Vagina (tissue), 2 donors: ENCODE measurements around the gene SSBP4. TPM values are rescaled to one million over a fixed set of nuclear protein-coding genes. Genes with fewer than 3 reads are reported as not detected.

Source experiments
- DNase-seq, 2 donors: peaks; one replicate each; pipeline ENCODE4 v3.0.0-alpha.2; 2017; ENCODE audit errors: extremely low spot score in 2 of 2
- H3K27ac ChIP-seq: fragments of 200-600 bp; sonication (generic); one replicate; pipeline ENCODE4 v1.5.1; 2019
- H3K27me3 ChIP-seq: fragments of 200-600 bp; sonication (generic); one replicate; pipeline ENCODE4 v1.5.1; 2019
- H3K36me3 ChIP-seq, 2 donors: fragments of 200-600 bp; sonication (generic); one replicate each; pipeline ENCODE4 v1.5.1; 2017 to 2019
- H3K4me1 ChIP-seq: fragments of 200-600 bp; sonication (generic); one replicate; pipeline ENCODE4 v1.5.1; 2019
- H3K4me3 ChIP-seq, 2 donors: fragments of 200-600 bp; sonication (generic); 1 replicate in 1 of 2; 2 replicates in 1 of 2; pipeline ENCODE4 v1.5.1; 2016 to 2019
- H3K9me3 ChIP-seq: fragments of 200-600 bp; sonication (generic); one replicate; pipeline ENCODE4 v1.5.1; 2019
- POLR2A ChIP-seq, 2 donors: fragments of 450-650 bp; IDR thresholded peaks; one replicate each; pipeline ENCODE4 v1.6.1; 2017; ENCODE audit warnings: antibody characterized with exemption in 2 of 2, mild to moderate bottlenecking in 2 of 2, moderate library complexity in 2 of 2
- POLR2AphosphoS5 ChIP-seq, 2 donors: sonication (generic); formaldehyde crosslinking; IDR thresholded peaks; one replicate each; pipeline ENCODE4 v1.9.0; 2017; ENCODE audit warnings: antibody characterized with exemption in 2 of 2, mild to moderate bottlenecking in 2 of 2, low read depth in 1 of 2; ENCODE audit not compliant: insufficient read depth in 1 of 2
- intact Hi-C: fragments of 100-400 bp; cut with DNase I; formaldehyde crosslinking; loops from one replicate; pipeline ENCODE4 v1.15.1; 2023
- total RNA-seq: library from RNA; depleted of rRNA; stranded (reverse); fragments of >200 nt; gene quantifications from one replicate; pipeline ENCODE4 v1.2.3, GENCODE V29; 2016
- TF ChIP-seq, protein P1 (sequence below), 3 experiments: fragments of 450-650 bp in 2 of 3; fragments of 200-600 bp in 1 of 3; sonication (generic) in 1 of 3; IDR thresholded peaks; one replicate each; pipeline ENCODE4 v1.5.1; 2017 to 2019; ENCODE audit warnings: antibody characterized with exemption in 3 of 3, mild to moderate bottlenecking in 2 of 3, moderate library complexity in 2 of 3

The SSBP4 gene
- total RNA-seq, 1 donor from 2014 or later, result 72.7 TPM

- TF ChIP-seq POLR2AphosphoS5 (IDR thresholded peaks at IDR 0.05; ENCODE audit: insufficient read depth in 1 of 2, low read depth in 1 of 2) (no peak), POLR2A (IDR thresholded peaks at IDR 0.05) (no peak)
- TF ChIP-seq, protein P1, sequence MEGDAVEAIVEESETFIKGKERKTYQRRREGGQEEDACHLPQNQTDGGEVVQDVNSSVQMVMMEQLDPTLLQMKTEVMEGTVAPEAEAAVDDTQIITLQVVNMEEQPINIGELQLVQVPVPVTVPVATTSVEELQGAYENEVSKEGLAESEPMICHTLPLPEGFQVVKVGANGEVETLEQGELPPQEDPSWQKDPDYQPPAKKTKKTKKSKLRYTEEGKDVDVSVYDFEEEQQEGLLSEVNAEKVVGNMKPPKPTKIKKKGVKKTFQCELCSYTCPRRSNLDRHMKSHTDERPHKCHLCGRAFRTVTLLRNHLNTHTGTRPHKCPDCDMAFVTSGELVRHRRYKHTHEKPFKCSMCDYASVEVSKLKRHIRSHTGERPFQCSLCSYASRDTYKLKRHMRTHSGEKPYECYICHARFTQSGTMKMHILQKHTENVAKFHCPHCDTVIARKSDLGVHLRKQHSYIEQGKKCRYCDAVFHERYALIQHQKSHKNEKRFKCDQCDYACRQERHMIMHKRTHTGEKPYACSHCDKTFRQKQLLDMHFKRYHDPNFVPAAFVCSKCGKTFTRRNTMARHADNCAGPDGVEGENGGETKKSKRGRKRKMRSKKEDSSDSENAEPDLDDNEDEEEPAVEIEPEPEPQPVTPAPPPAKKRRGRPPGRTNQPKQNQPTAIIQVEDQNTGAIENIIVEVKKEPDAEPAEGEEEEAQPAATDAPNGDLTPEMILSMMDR (IDR thresholded peaks at IDR 0.05), result no peak
- Histone ChIP-seq H3K36me3 (no peaks in the 10 kb centered on the region), H3K9me3 (no peaks in the 10 kb centered on the region), H3K27me3 (no peaks in the 10 kb centered on the region), H3K27ac (peak overlapping the region; percentile 97), H3K4me3 (peak overlapping the region; percentile 48 to 66), H3K4me1 (peaks cover 50% of the 10 kb centered on the region)
- intact Hi-C loops, result loop anchor here (5.0 kb wide), 1 partner anchor 67 kb away; no protein-coding TSS in a partner anchor
- DNase-seq, result no peak
These were observed 4.6 kb upstream of the SSBP4 start for GRCh38 chr19:18414504-18415177.

DNA sequence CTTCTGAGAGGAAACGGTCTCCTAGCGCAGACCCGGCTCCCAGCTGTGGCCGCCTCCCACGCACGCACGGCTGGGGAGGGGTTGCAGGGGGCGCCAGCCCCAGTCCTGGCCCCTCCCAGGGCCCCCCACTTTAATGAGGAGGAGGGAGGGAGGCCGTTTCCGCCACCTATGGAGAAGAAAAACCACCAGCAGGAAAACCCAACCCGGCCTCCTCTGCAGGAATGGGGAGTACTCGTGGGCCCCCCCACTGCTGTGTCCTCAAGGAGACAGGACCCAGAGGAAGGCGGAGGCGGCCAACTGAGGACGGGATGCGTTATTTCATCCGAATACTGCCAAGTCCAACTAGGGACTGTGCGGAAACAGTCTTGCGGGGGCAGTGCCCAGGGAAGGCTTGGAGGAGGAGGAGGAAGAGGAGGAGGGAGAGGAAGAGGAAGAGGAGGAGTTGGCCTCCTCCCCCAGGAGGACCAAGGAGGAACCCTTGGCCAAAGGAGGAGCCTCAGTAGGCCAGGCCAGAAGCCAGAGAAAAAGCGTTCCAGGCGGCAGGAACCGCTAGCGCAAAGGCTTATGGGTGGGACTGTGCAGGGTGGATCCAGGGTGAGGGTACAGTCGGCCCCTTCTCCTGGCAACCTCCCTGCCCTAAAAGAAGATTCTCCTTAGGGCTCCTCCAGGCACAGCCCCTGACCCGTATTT, 3.9 kb upstream of the SSBP4 start:
- H3K36me3 ChIP-seq, result no peaks in the 10 kb centered on the region
- TF ChIP-seq, protein P1 (IDR thresholded peaks at IDR 0.05), result no peak
- TF ChIP-seq POLR2AphosphoS5 (IDR thresholded peaks at IDR 0.05; ENCODE audit: insufficient read depth in 1 of 2, low read depth in 1 of 2) (peak; percentile 88 to 90), POLR2A (IDR thresholded peaks at IDR 0.05) (no peak)
- H3K9me3 ChIP-seq, result no peaks in the 10 kb centered on the region
- no peak for DNase-seq
- no peaks in the 10 kb centered on the region for H3K27me3 ChIP-seq
- peak overlapping the region; percentile 48 to 66 for H3K4me3 ChIP-seq
- peak overlapping the region; percentile 97 for H3K27ac ChIP-seq
- peaks cover 56% of the 10 kb centered on the region for H3K4me1 ChIP-seq
- intact Hi-C loops, result no loop called here

DNA sequence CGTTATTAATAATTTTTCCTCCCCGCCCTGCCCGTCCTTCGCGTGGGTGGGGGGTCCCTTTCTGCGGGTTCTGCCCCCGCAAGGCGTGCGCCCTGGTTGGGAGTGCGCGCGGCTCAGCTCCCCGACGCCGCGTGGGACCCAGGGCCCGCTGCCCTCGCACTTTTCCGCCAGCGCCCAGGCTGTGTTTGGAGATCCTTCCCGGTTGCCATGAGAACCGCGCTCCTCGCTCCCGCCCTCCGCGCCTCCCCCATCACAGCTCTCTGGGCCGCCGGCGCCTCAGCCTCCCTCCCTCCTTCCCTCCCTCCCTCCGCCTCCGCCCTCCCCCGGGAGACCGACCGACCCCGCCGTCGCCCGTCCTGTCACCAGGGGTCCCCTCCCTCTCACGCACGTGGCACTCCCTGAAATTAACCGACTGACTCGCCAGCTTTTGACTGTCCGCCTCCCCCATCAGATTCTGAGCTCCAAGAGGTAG, 2.4 kb upstream of the SSBP4 start:
- DNase-seq, result no peak
- Histone ChIP-seq H3K4me1 (peaks cover 71% of the 10 kb centered on the region), H3K36me3 (no peaks in the 10 kb centered on the region), H3K4me3 (peak overlapping the region; percentile 48 to 66), H3K27ac (peak overlapping the region; percentile 97), H3K9me3 (no peaks in the 10 kb centered on the region), H3K27me3 (no peaks in the 10 kb centered on the region)
- TF ChIP-seq POLR2AphosphoS5 (IDR thresholded peaks at IDR 0.05; ENCODE audit: insufficient read depth in 1 of 2, low read depth in 1 of 2), result peak in 1 of 2 donors; percentile 86
- TF ChIP-seq, protein P1 (IDR thresholded peaks at IDR 0.05), result no peak
- TF ChIP-seq POLR2A (IDR thresholded peaks at IDR 0.05), result peak in 1 of 2 donors; percentile 15
- intact Hi-C loops, result loop anchor here (2.0 kb wide), 1 partner anchor 136 kb away; the partner anchor contains the start of gene JUND

- Histone ChIP-seq H3K36me3 (no peaks in the 10 kb centered on the region), H3K27ac (peak overlapping the region; percentile 97), H3K9me3 (no peaks in the 10 kb centered on the region), H3K27me3 (no peaks in the 10 kb centered on the region), H3K4me3 (peak overlapping the region; percentile 48 to 66), H3K4me1 (peaks cover 77% of the 10 kb centered on the region)
- intact Hi-C loops, result loop anchor here (2.0 kb wide), 1 partner anchor 137 kb away; the partner anchor contains the start of gene JUND
- TF ChIP-seq, protein P1 (IDR thresholded peaks at IDR 0.05), result no peak
- peak in 1 of 2 donors; percentile 65 for TF ChIP-seq POLR2A (IDR thresholded peaks at IDR 0.05)
- TF ChIP-seq POLR2AphosphoS5 (IDR thresholded peaks at IDR 0.05; ENCODE audit: insufficient read depth in 1 of 2, low read depth in 1 of 2), result peak in 1 of 2 donors; percentile 80
- DNase-seq, result no peak
These were observed 1.8 kb upstream of the SSBP4 start for GRCh38 chr19:18417250-18418028.
